Neuronal stem cell (in vitro differentiated cells): ENCODE data around the gene SETSIP.
A peak's percentile ranks its signal among the peaks of the same experiment; 100 is the strongest.

Source experiments
- DNase-seq: peaks from one replicate; pipeline ENCODE4 v3.0.0-alpha.2; 2013; ENCODE audit warnings: low spot score
- H2AFZ ChIP-seq: one replicate; pipeline ENCODE4 v1.6.1; 2013; ENCODE audit warnings: mild to moderate bottlenecking, low read length, inconsistent platforms
- H2AK5ac ChIP-seq: 2 replicates; pipeline ENCODE4 v1.6.1; 2013; ENCODE audit warnings: low read depth, mild to moderate bottlenecking, inconsistent platforms, low read length, moderate library complexity, mixed read lengths
- H2BK120ac ChIP-seq: 2 replicates; pipeline ENCODE4 v1.6.1; 2013; ENCODE audit warnings: low read depth, mild to moderate bottlenecking, inconsistent platforms, low read length, moderate library complexity, mixed read lengths
- H2BK12ac ChIP-seq: one replicate; pipeline ENCODE4 v1.6.1; 2013; ENCODE audit warnings: low read length, inconsistent platforms
- H2BK15ac ChIP-seq: 2 replicates; pipeline ENCODE4 v1.6.1; 2013; ENCODE audit warnings: mild to moderate bottlenecking, low read length, inconsistent platforms, mixed read lengths
- H2BK5ac ChIP-seq: one replicate; pipeline ENCODE4 v1.6.1; 2013; ENCODE audit warnings: inconsistent platforms, mild to moderate bottlenecking, low read length, moderate library complexity
- H3K14ac ChIP-seq: one replicate; pipeline ENCODE4 v1.6.1; 2013; ENCODE audit warnings: low read length, inconsistent platforms
- H3K18ac ChIP-seq: 2 replicates; pipeline ENCODE4 v1.6.1; 2013; ENCODE audit warnings: low read length, inconsistent platforms
- H3K23ac ChIP-seq: 2 replicates; pipeline ENCODE4 v1.6.1; 2013; ENCODE audit warnings: low read depth, mild to moderate bottlenecking, mixed read lengths, low read length, inconsistent platforms; ENCODE audit not compliant: poor library complexity
- H3K27ac ChIP-seq: replicated peaks from 3 replicates; pipeline ENCODE4 v1.5.1; 2013; ENCODE audit warnings: low read length, inconsistent platforms
- H3K27me3 ChIP-seq, 3 experiments: 2 replicates each; pipeline ENCODE4 v1.6.1; 2013; ENCODE audit warnings: low read length in 3 of 3, mild to moderate bottlenecking in 2 of 3, inconsistent platforms in 1 of 3, low read depth in 1 of 3, mixed read lengths in 1 of 3, moderate library complexity in 1 of 3; ENCODE audit not compliant: control insufficient read depth in 3 of 3, insufficient read depth in 3 of 3
- H3K36me3 ChIP-seq, 2 donors: replicated peaks in 1 of 2; 2 replicates each; pipeline ENCODE4 v1.6.1; 2013; ENCODE audit warnings: low read length in 2 of 2; ENCODE audit not compliant: control insufficient read depth in 2 of 2, insufficient read depth in 2 of 2
- H3K4ac ChIP-seq: 2 replicates; pipeline ENCODE4 v1.6.1; 2013; ENCODE audit warnings: inconsistent platforms, mild to moderate bottlenecking, low read length, moderate library complexity
- H3K4me1 ChIP-seq, 2 donors: 1 replicate in 1 of 2; 2 replicates in 1 of 2; pipeline ENCODE4 v1.6.1; 2013; ENCODE audit warnings: low read length in 2 of 2, low read depth in 1 of 2; ENCODE audit not compliant: control insufficient read depth in 2 of 2, insufficient read depth in 1 of 2
- H3K4me2 ChIP-seq: one replicate; pipeline ENCODE4 v1.6.1; 2013; ENCODE audit warnings: mild to moderate bottlenecking, low read length, inconsistent platforms; ENCODE audit not compliant: insufficient read depth, poor library complexity, severe bottlenecking
- H3K4me3 ChIP-seq, 2 donors: 2 replicates each; pipeline ENCODE4 v1.5.1; 2013; ENCODE audit warnings: low read length in 2 of 2, mild to moderate bottlenecking in 2 of 2, inconsistent platforms in 1 of 2, moderate library complexity in 1 of 2
- H3K79me1 ChIP-seq: one replicate; pipeline ENCODE4 v1.6.1; 2013; ENCODE audit warnings: low read depth, mild to moderate bottlenecking, inconsistent platforms, low read length, moderate library complexity
- H3K9ac ChIP-seq: one replicate; pipeline ENCODE4 v1.6.1; 2013; ENCODE audit warnings: mild to moderate bottlenecking, low read depth, low read length, inconsistent platforms; ENCODE audit not compliant: poor library complexity
- H3K9me3 ChIP-seq, 2 donors: replicated peaks in 1 of 2; 2 replicates each; pipeline versions ENCODE3 to v1.6.1; 2013; ENCODE audit warnings: low read length in 2 of 2, mild to moderate bottlenecking in 2 of 2, inconsistent platforms in 1 of 2, low read depth in 1 of 2, mixed read lengths in 1 of 2, moderate library complexity in 1 of 2; ENCODE audit not compliant: control insufficient read depth in 2 of 2, insufficient read depth in 1 of 2
- H4K8ac ChIP-seq: one replicate; pipeline ENCODE4 v1.6.1; 2013; ENCODE audit warnings: low read depth, mild to moderate bottlenecking, inconsistent platforms, low read length, moderate library complexity
- H4K91ac ChIP-seq: one replicate; pipeline ENCODE4 v1.6.1; 2013; ENCODE audit warnings: low read length, low read depth, mild to moderate bottlenecking, inconsistent platforms; ENCODE audit not compliant: poor library complexity
- whole genome bisulfite sequencing, 2 donors: extraction: QIAGEN DNeasy Blood & Tissue Kit; methylation state at CpG; one replicate each; pipeline ENCODE4 v1.1.7; 2013; ENCODE audit warnings: missing lambda C conversion rate in 2 of 2, mixed read lengths in 1 of 2; ENCODE audit not compliant: insufficient read length in 2 of 2, insufficient replicate concordance in 1 of 2; ENCODE audit errors: extremely low coverage in 2 of 2; 5-methylcytosine and 5-hydroxymethylcytosine counted together

The SETSIP gene

DNA sequence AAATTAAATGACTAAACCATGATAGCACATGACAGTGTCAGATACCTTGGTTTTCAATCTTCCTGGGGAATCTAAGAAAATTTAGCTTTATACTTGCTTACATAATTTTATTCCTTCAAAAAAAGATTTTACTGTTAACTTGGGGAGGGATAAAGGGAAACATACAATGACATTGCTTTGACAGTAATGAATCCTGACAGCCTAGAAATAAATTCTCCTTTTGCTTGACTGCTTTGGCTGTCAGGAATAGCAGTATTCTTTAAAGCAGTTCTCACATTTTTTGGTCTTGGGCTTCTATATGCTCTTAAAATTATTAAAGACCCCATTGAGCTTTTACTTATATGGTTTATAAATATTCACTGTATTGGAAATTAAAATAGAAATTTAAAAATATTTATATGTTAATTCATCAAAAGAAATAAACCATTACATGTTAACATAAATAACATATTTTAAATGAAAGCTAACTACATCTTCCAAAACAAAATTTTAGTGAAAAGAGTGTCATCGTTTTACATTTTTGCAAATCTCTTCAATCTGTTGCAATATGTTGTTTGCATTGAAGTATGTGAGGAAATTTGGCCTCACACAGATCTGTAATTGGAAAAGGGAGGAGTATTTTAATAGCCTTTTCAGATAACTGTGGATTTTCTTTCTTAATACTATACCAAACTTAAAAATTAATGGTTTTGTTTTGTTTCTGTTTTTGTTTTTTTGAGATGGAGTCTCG lies 29.3 kb downstream of the SETSIP start:
- Histone ChIP-seq H3K18ac (no peak overlapping the region), H2AK5ac (no peak overlapping the region), H4K91ac (no peak overlapping the region), H2BK5ac (no peak overlapping the region), H3K23ac (no peak overlapping the region), H3K4me2 (no peak overlapping the region), H3K9me3 (no peaks in the 10 kb centered on the region), H3K36me3 (no peaks in the 10 kb centered on the region), H2AFZ (no peak overlapping the region), H4K8ac (no peak overlapping the region), H2BK15ac (no peak overlapping the region), H2BK120ac (no peak overlapping the region), H3K14ac (no peak overlapping the region), H3K79me1 (peaks cover 2% of the 10 kb centered on the region), H3K4me1 (no peaks in the 10 kb centered on the region), H3K4me3 (no peak overlapping the region), H3K4ac (no peak overlapping the region), H3K27ac (no peak overlapping the region), H2BK12ac (no peak overlapping the region), H3K27me3 (no peaks in the 10 kb centered on the region), H3K9ac (no peak overlapping the region)
- DNase-seq, result no peak
- no CpG with 5 or more reads among the region's 2 CpGs for whole genome bisulfite sequencing, 2 donors

DNA sequence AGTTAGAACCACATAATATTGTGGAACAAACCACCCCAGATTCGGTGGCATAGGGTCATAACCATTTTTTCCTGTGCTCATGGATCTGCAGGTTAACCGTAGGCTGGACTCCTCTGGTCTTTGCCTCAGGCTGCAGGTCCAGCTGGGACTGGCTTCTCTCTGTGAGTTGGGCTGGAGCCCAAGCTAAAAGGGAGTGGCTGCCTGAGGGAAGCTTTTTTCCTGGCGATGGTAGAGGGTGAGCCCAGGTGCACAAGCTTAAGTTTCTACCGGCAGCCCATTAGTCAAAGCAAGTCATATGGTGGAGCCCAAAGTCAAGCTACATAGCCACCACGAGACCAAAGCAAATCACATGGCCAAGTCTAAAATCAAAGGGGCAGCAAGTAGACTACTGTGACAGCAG lies 31.6 kb downstream of the SETSIP start:
- no peak overlapping the region for H4K91ac ChIP-seq
- H3K4me2 ChIP-seq, result no peak overlapping the region
- H3K4me3 ChIP-seq, result no peak overlapping the region
- no peak overlapping the region for H3K27ac ChIP-seq
- H2BK5ac ChIP-seq, result no peak overlapping the region
- no peaks in the 10 kb centered on the region for H3K4me1 ChIP-seq
- no peak overlapping the region for H2BK15ac ChIP-seq
- H3K9ac ChIP-seq, result no peak overlapping the region
- H2BK12ac ChIP-seq, result no peak overlapping the region
- no peak overlapping the region for H3K14ac ChIP-seq
- no CpG with 5 or more reads among the region's 5 CpGs for WGBS, 2 donors
- no peak overlapping the region for H2AK5ac ChIP-seq
- H3K27me3 ChIP-seq, result no peaks in the 10 kb centered on the region
- no peaks in the 10 kb centered on the region for H3K9me3 ChIP-seq
- H4K8ac ChIP-seq, result no peak overlapping the region
- DNase-seq, result no peak
- H3K23ac ChIP-seq, result no peak overlapping the region
- H3K79me1 ChIP-seq, result peaks cover under 1% of the 10 kb centered on the region
- no peak overlapping the region for H3K18ac ChIP-seq
- no peak overlapping the region for H2AFZ ChIP-seq
- no peak overlapping the region for H3K4ac ChIP-seq
- no peak overlapping the region for H2BK120ac ChIP-seq
- H3K36me3 ChIP-seq, result no peaks in the 10 kb centered on the region

DNA sequence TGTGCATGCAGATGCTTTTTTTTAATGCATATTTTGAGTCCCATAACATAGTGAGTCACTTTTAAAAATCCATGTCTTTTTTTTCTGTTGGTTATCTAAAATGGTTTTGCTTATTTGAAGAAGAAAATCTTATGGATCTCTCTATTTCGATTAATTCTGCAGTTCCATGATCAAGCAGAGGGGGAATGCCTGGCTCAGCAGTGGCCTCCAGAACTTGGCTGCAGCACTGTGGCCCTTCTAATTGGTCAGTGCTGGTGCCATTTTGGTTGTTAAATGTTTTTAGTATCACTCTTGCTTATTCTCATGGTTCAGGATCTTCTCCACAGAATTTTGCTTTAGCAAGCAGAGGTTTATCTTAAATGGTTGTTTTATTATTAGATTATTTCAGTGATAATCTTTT lies 34.2 kb downstream of the SETSIP start:
- no peak overlapping the region for H4K8ac ChIP-seq
- H3K4me3 ChIP-seq, result no peak overlapping the region
- H2AFZ ChIP-seq, result no peak overlapping the region
- H3K27ac ChIP-seq, result no peak overlapping the region
- H3K79me1 ChIP-seq, result no peaks in the 10 kb centered on the region
- H4K91ac ChIP-seq, result no peak overlapping the region
- H2BK120ac ChIP-seq, result no peak overlapping the region
- H3K27me3 ChIP-seq, result no peaks in the 10 kb centered on the region
- H3K14ac ChIP-seq, result no peak overlapping the region
- no peaks in the 10 kb centered on the region for H3K9me3 ChIP-seq
- no peak overlapping the region for H2BK15ac ChIP-seq
- no peak overlapping the region for H3K4me2 ChIP-seq
- no peak for DNase-seq
- no CpG with 5 or more reads among the region's 1 CpG for WGBS, 2 donors
- H2AK5ac ChIP-seq, result no peak overlapping the region
- no peak overlapping the region for H3K9ac ChIP-seq
- no peak overlapping the region for H3K4ac ChIP-seq
- H3K23ac ChIP-seq, result no peak overlapping the region
- peaks cover 0 to 19% of the 10 kb centered on the region in 2 donors for H3K4me1 ChIP-seq
- H3K18ac ChIP-seq, result no peak overlapping the region
- H2BK12ac ChIP-seq, result no peak overlapping the region
- H2BK5ac ChIP-seq, result no peak overlapping the region
- no peaks in the 10 kb centered on the region for H3K36me3 ChIP-seq

GRCh38 chr1:92038695-92039346 lies 36.4 kb downstream of the SETSIP start:
- Histone ChIP-seq H3K36me3 (no peaks in the 10 kb centered on the region), H3K14ac (no peak overlapping the region), H3K27ac (no peak overlapping the region), H4K91ac (no peak overlapping the region), H2AK5ac (no peak overlapping the region), H2BK12ac (no peak overlapping the region), H2AFZ (peak overlapping the region; percentile 22), H3K9me3 (no peaks in the 10 kb centered on the region), H3K18ac (no peak overlapping the region), H3K27me3 (no peaks in the 10 kb centered on the region), H2BK120ac (no peak overlapping the region), H2BK5ac (no peak overlapping the region), H3K4me3 (no peak overlapping the region), H4K8ac (no peak overlapping the region), H3K4ac (no peak overlapping the region), H3K4me1 (peaks cover 0 to 19% of the 10 kb centered on the region in 2 donors), H3K23ac (no peak overlapping the region), H3K9ac (no peak overlapping the region), H3K79me1 (no peaks in the 10 kb centered on the region), H3K4me2 (no peak overlapping the region), H2BK15ac (no peak overlapping the region)
- no CpG with 5 or more reads among the region's 2 CpGs for WGBS, 2 donors
- DNase-seq, result no peak
